Fibroblast of villous mesenchyme (primary cell): ENCODE measurements around the gene NTRK3. TPM values are rescaled to one million over a fixed set of nuclear protein-coding genes. Genes with fewer than 3 reads are reported as not detected.

Source experiments
- DNase-seq: peaks from one replicate; pipeline ENCODE4 v3.0.0-alpha.2; 2010; ENCODE audit warnings: low read depth
- H3K4me3 ChIP-seq: 2 replicates; pipeline ENCODE4 v1.5.1; 2011; ENCODE audit warnings: low read depth, mild to moderate bottlenecking, low read length
- total RNA-seq: library from RNA; depleted of rRNA; stranded (reverse); fragments of >200 nt; gene quantifications from 2 replicates; pipeline ENCODE4 v1.2.3, GENCODE V29; 2012
- TF ChIP-seq, protein P1 (sequence below): IDR thresholded peaks from 2 replicates; pipeline ENCODE4 v1.5.1; 2012; ENCODE audit warnings: low read depth, mild to moderate bottlenecking, low read length; ENCODE audit not compliant: insufficient read depth

The NTRK3 gene
- 0.32 TPM in 1 of 2 replicates, not detected in the other for total RNA-seq

DNA sequence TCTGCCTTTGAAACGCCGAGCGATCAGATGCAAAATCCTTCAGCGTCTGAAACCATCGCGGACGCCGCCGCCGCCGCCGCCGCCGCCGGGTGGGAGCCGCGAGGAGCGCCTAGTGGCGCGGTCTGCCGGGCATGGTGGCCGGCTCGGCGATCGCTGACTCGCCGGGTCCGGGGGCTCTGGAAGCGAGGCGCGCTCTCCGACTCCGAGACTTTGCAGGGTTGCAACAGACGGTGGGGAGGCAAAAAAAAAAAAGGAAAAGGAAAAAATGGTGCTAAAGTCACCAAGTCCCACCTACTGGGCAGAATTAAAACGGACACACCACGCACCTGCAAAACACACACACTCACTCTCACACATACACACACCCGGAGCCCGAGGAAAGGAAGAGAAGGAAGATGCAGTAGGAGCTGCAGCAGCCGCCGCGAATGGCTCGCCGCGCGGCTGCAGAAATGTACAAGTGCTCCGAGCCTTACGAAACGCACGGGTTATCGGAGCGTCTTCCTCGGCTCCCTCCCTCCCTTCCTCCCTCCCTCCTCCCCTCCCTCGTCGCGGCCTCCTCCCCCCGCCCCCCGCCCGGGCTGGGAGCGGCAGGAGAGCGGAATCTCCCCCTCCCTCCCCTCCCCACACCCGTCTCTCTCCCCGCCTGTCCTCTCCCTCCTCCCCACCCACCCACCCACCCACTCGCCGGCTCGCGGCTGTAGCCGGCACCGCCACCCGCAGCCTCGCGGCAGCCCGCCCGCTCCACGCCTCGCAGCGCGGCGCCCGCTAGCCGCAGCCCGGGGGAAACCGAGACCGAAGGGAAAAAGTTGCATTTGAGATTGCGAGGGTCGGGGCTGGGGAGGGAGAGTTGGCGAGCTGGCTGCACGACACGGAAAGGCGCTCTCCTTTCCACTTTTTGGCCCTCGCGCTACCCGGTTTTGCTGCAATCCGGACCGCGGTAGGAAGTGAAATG, at the start of gene NTRK3:
Gene NTRK3, minus strand, starts transcription at position 461 of the 952 bp plus-strand sequence. CDS start 586 bp downstream, outside the sequence.
- peak; percentile 5 for DNase-seq
- TF ChIP-seq, protein P1, sequence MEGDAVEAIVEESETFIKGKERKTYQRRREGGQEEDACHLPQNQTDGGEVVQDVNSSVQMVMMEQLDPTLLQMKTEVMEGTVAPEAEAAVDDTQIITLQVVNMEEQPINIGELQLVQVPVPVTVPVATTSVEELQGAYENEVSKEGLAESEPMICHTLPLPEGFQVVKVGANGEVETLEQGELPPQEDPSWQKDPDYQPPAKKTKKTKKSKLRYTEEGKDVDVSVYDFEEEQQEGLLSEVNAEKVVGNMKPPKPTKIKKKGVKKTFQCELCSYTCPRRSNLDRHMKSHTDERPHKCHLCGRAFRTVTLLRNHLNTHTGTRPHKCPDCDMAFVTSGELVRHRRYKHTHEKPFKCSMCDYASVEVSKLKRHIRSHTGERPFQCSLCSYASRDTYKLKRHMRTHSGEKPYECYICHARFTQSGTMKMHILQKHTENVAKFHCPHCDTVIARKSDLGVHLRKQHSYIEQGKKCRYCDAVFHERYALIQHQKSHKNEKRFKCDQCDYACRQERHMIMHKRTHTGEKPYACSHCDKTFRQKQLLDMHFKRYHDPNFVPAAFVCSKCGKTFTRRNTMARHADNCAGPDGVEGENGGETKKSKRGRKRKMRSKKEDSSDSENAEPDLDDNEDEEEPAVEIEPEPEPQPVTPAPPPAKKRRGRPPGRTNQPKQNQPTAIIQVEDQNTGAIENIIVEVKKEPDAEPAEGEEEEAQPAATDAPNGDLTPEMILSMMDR, result no peak
- peak within 1 kb of the TSS; percentile 12 for H3K4me3 ChIP-seq

DNA sequence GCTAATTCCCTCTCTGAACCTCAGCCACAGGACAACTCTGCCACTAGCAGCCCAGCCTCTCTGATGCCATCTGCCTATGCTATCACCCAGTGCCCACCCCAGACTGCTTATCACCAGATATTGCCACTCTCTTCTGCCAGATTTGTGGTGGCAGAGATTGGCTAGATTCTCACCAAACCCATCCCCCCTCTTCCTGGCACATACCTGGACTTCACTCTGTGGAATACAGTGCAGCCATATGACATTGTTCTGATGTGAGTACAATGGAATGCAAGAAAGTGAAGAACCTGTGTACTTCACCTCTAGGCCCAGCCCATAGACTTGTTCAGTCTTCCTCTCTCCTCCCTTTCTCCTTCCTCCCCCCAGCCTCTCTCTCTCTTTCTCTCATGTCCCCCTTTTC, 46.9 kb upstream of the NTRK3 start:
- TF ChIP-seq, protein P1, result no peak
- no peak overlapping the region for H3K4me3 ChIP-seq
- DNase-seq, result no peak

DNA sequence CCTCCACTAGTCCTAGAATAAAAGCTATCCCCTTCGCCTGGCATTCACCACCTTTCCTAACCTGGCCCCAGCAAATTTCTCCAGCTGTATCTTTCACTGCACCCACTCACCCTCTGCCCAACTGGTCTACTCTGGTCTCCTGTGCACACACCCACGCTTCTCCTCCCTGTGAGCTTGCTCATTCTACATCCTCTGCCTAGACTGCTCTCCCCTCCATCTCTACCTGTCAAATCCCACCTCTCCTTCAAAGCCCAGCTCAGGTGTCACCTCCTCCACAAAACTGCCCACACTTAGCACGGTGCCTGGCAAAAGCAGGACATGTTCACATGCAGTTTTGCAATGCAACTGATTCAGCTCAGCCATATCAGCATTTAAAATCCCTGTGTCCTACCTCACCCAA, 45.8 kb upstream of the NTRK3 start:
- DNase-seq, result no peak
- H3K4me3 ChIP-seq, result no peak overlapping the region

DNA sequence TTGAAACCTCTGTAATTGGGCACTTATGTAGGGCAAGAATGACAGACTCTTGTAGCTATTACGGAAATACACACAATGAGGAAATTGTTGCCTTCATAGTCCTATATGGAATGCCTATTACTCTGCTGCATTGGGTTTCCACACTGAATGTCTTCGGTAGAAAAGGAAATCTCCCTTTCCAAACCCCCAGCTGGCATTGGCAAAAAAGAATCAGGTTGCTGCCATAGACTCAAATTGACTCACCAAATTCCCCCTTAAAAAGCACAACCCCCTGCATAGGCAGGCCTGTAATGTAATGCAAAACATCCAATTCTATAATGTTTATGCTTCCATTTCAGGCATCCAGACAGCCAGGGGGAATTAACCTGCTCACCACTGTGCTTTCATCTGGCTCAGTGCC, 44.8 kb upstream of the NTRK3 start:
- TF ChIP-seq, protein P1, result no peak

More for the DNA sequence above, 45.8 kb upstream of the NTRK3 start:
- TF ChIP-seq, protein P1, result no peak

DNA sequence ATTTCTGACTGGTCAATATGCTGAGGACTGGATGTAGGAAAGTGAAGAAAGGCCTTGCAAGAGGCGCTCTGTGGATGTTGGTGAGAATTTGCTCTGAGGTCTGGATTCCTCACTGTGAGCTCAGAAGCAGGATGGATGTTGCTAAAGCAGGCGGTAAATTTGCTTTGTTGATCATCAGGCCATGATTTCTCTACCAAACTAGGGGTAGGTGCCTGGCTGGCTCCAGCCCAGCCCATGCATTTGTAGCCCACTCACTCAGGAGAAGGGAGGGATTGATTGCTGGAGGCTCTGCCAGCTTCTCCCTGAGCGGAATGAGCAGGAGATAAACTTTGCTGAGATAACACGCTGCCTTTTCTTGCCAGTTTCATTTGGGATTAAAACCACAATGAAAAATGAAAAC, 44.3 kb upstream of the NTRK3 start:
- DNase-seq, result no peak
- TF ChIP-seq, protein P1, result no peak
- H3K4me3 ChIP-seq, result no peak overlapping the region

More for the DNA sequence above, 44.8 kb upstream of the NTRK3 start:
- no peak for DNase-seq
- no peak overlapping the region for H3K4me3 ChIP-seq

DNA sequence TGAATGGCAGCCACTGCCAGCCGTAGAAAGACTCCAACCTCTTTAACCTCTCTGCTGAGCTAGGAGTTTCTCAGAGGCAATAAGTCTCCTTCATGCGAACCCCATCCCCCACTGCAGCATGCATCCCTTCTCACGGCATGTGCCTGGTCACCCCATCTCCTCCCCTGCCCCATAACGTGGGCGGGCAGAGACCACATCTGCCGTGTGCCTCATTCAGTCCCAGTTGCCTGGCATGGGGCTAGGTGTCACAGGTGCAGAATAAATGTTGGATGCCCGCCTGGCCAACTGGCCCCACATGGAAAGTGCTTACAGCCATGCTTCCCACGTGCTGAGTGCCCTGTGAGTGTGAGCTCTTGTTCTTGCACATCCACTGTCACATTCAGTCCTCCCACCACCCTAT, 43.5 kb upstream of the NTRK3 start:
- TF ChIP-seq, protein P1, result no peak
- H3K4me3 ChIP-seq, result no peak overlapping the region
- DNase-seq, result no peak
